ENCODE data around the gene C2orf49. TPM values are rescaled to one million over a fixed set of nuclear protein-coding genes. Genes with fewer than 3 reads are reported as not detected.

Gene C2orf49
- total RNA-seq, 1 experiment from 2014 or later: 11.6 TPM

- no peak for TF ChIP-seq EZH2phosphoT487 (IDR thresholded peaks at IDR 0.05; ENCODE audit: borderline replicate concordance, low read length)
- H3K9me2 ChIP-seq (replicated peaks; ENCODE audit: low read length): no peaks in the 10 kb centered on the region
- no peak overlapping the region for H3K4me2 ChIP-seq (ENCODE audit: low read length)
- DNase-seq (no peak), ATAC-seq (no peak)
- H4K20me1 ChIP-seq (ENCODE audit: low read length): no peaks in the 10 kb centered on the region
- H3K4me1 ChIP-seq (ENCODE audit: insufficient read depth, low read length): no peaks in the 10 kb centered on the region
- H3K36me3 ChIP-seq (ENCODE audit: low read depth, low read length): peaks cover 17% of the 10 kb centered on the region
- no peak overlapping the region for H2AFZ ChIP-seq (ENCODE audit: low read length)
- POLR2A ChIA-PET (ENCODE audit: unreplicated experiment): no interaction called here
- H3F3A ChIP-seq (ENCODE audit: low read length, unreplicated experiment): no peaks in the 10 kb centered on the region
- H3K79me2 ChIP-seq (ENCODE audit: low read length): no peaks in the 10 kb centered on the region
- H3K27me3 ChIP-seq (ENCODE audit: low read length): no peaks in the 10 kb centered on the region
- CTCF ChIA-PET: no interaction called here
- intact Hi-C loops (cut with micrococcal nuclease): no loop called here
- no TSS peak for BruUV-seq (replicated peaks)
- H3K4me3 ChIP-seq (ENCODE audit: low read length): no peak overlapping the region
- H3K9me3 ChIP-seq (ENCODE audit: low read length): no peaks in the 10 kb centered on the region
- H3K9ac ChIP-seq (ENCODE audit: low read length): no peak overlapping the region
- no peak overlapping the region for H3K27ac ChIP-seq (ENCODE audit: low read length)
These were observed 49.2 kb upstream of the C2orf49 start for GRCh38 chr2:105288133-105288532.

GRCh38 chr2:105290981-105291660 lies 46.2 kb upstream of the C2orf49 start:
- no peaks in the 10 kb centered on the region for H4K20me1 ChIP-seq (ENCODE audit: low read length)
- no peaks in the 10 kb centered on the region for H3K27me3 ChIP-seq (ENCODE audit: low read length)
- no peaks in the 10 kb centered on the region for H3K4me1 ChIP-seq (ENCODE audit: insufficient read depth, low read length)
- BruUV-seq (replicated peaks): no TSS peak
- H3K4me2 ChIP-seq (ENCODE audit: low read length): no peak overlapping the region
- H3K27ac ChIP-seq (ENCODE audit: low read length): no peak overlapping the region
- no peaks in the 10 kb centered on the region for H3K9me3 ChIP-seq (ENCODE audit: low read length)
- DNase-seq: no peak
- no peak overlapping the region for H3K4me3 ChIP-seq (ENCODE audit: low read length)
- peaks cover 19% of the 10 kb centered on the region for H3K36me3 ChIP-seq (ENCODE audit: low read depth, low read length)
- no peak overlapping the region for H3K9ac ChIP-seq (ENCODE audit: low read length)
- TF ChIP-seq EZH2phosphoT487 (IDR thresholded peaks at IDR 0.05; ENCODE audit: borderline replicate concordance, low read length) (no peak), CTCF (conservative IDR thresholded peaks at IDR 0.05; ENCODE audit: low read depth, low read length) (no peak), EZH2 (IDR thresholded peaks at IDR 0.05; ENCODE audit: low read length, unreplicated experiment) (no peak)
- POLR2A ChIA-PET (ENCODE audit: unreplicated experiment): no interaction called here
- intact Hi-C loops (cut with micrococcal nuclease): loop anchor here (5.0 kb wide), 1 partner anchor 36 kb away; the partner anchor contains the start of gene TGFBRAP1
- no peak for ATAC-seq
- H2AFZ ChIP-seq (ENCODE audit: low read length): no peak overlapping the region
- H3K79me2 ChIP-seq (ENCODE audit: low read length): no peaks in the 10 kb centered on the region
- no peaks in the 10 kb centered on the region for H3F3A ChIP-seq (ENCODE audit: low read length, unreplicated experiment)
- H3K9me2 ChIP-seq (replicated peaks; ENCODE audit: low read length): no peaks in the 10 kb centered on the region
- CTCF ChIA-PET: no interaction called here

- CTCF ChIA-PET: no interaction called here
- no peak overlapping the region for H3K27ac ChIP-seq (ENCODE audit: low read length)
- no peak for DNase-seq
- no peak overlapping the region for H2AFZ ChIP-seq (ENCODE audit: low read length)
- ATAC-seq: no peak
- no TSS peak for BruUV-seq (replicated peaks)
- H4K20me1 ChIP-seq (ENCODE audit: low read length): no peaks in the 10 kb centered on the region
- no peaks in the 10 kb centered on the region for H3F3A ChIP-seq (ENCODE audit: low read length, unreplicated experiment)
- no peaks in the 10 kb centered on the region for H3K9me2 ChIP-seq (replicated peaks; ENCODE audit: low read length)
- POLR2A ChIA-PET (ENCODE audit: unreplicated experiment): no interaction called here
- H3K9me3 ChIP-seq (ENCODE audit: low read length): no peaks in the 10 kb centered on the region
- H3K4me3 ChIP-seq (ENCODE audit: low read length): no peak overlapping the region
- TF ChIP-seq CTCF (conservative IDR thresholded peaks at IDR 0.05; ENCODE audit: low read depth, low read length): no peak
- TF ChIP-seq EZH2 (IDR thresholded peaks at IDR 0.05; ENCODE audit: low read length, unreplicated experiment): no peak
- no peak for TF ChIP-seq EZH2phosphoT487 (IDR thresholded peaks at IDR 0.05; ENCODE audit: borderline replicate concordance, low read length)
- H3K4me1 ChIP-seq (ENCODE audit: insufficient read depth, low read length): no peaks in the 10 kb centered on the region
- intact Hi-C loops (cut with micrococcal nuclease): loop anchor here (5.0 kb wide), 1 partner anchor 35 kb away; the partner anchor contains the start of gene TGFBRAP1
- H3K4me2 ChIP-seq (ENCODE audit: low read length): no peak overlapping the region
- H3K27me3 ChIP-seq (ENCODE audit: low read length): no peaks in the 10 kb centered on the region
- H3K79me2 ChIP-seq (ENCODE audit: low read length): no peaks in the 10 kb centered on the region
- peaks cover 22% of the 10 kb centered on the region for H3K36me3 ChIP-seq (ENCODE audit: low read depth, low read length)
- no peak overlapping the region for H3K9ac ChIP-seq (ENCODE audit: low read length)
These were observed 45.4 kb upstream of the C2orf49 start for GRCh38 chr2:105291981-105292380.

Measured in PC-3 (cell line).